Measurements from ENCODE around the gene CACNA1G. TPM values are rescaled to one million over a fixed set of nuclear protein-coding genes. Genes with fewer than 3 reads are reported as not detected.
A peak's percentile ranks its signal among the peaks of the same experiment; 100 is the strongest.

Gene CACNA1G
- total and polyA plus RNA-seq, 9 donors, result 1.0 to 39.1 (median 4.7) TPM

DNA sequence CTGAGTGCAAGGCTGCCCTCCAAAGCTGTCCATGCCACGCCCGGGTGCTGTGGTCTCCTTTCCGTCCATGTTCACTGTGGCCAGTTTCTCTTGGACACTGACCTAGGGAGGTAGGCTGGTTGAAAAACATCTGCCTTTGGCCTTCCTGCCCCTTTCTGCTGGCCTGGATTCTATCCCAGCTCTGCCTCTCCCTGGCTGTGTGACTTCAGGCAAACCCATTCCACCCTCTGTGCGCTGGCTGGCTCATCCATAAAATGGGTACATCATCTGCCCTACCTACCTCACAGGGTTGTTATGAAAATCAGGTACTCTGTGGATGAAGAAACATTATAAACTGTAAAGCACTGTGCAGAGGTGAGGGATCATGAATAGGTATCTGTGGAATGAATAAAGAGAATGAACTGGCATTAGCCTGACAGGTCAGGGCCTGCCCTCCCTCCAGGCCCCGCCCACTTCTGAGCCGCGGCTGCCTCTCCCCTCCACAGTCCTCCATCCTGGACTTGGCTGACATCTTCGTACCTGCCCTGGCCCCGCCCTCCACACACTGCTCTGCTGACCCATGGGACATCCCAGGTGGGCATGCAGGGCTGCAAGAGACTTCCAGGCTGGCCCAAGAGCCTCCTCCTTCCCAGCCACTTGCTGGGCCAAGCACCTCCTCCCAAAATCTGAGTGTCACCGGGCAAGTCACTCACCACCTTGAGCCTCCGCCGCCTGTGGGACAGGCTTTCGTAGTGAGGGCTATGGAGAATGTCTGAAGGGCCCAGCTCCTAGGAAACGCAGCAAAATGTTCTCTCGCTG is 20.6 kb upstream of the CACNA1G start:
- no peak overlapping the region for H3K27ac ChIP-seq

DNA sequence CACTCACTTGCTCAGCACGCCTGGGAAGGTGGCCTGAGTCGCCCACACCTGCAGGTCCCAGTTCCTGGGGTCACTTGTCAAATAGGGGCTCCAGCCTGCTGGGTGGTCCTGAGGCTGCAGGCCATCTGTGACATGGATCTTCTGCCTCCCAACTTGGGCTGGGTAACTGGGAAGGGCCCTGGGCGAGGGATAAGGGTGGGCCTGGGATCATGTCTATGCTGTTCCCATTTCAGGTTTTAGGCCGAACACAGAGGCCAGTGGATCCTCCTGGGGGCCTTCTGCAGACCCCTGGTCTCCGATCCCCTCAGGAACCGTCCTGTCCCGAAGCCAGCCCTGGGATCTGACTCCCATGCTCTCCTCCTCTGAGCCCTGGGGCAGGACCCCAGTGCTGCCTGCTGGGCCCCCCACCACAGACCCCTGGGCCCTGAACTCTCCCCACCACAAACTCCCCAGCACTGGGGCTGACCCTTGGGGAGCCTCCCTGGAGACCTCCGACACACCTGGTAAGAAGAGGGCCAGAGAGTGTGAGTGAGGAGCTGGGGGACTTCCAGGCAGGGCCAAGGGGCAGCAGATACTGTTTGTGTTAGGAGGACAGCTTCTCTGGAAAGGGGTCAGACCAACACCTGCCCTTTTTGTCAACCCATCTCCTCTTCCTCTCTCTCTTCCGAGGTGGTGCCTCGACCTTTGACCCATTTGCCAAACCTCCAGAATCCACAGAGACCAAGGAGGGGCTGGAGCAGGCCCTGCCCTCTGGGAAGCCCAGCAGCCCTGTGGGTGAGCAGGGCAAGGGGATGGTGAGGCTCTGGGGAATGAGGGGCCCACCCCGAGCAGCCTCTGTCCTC is 19.7 kb upstream of the CACNA1G start:
- 88 to 90% (median 89%) methylated on average over 11 of the region's 11 CpGs for WGBS, 3 donors
- Histone ChIP-seq H3K27me3 (no peaks in the 10 kb centered on the region), H3K4me3 (no peak overlapping the region), H3K9me3 (no peaks in the 10 kb centered on the region), H3K36me3 (no peaks in the 10 kb centered on the region), H3K4me1 (ENCODE audit: insufficient read depth) (peaks cover 6% of the 10 kb centered on the region), H3K27ac (peak overlapping the region; percentile 15 to 77)
- peak in 3 of 5 donors; percentile 22 to 47 (median 46) for DNase-seq
- intact Hi-C loops (cut with DNase I), result loop anchor here in 2 of 4 donors (5.0 to 10.0 kb wide), 3 partner anchors 33 to 294 kb away; partner anchors contain the start of genes MYCBPAP (in 1 of the 2) and WFIKKN2 (in 1 of the 2)
- no peak for TF ChIP-seq EP300 (IDR thresholded peaks at IDR 0.05)
- TF ChIP-seq POLR2A (IDR thresholded peaks at IDR 0.05), result no peak
- TF ChIP-seq, protein P1, sequence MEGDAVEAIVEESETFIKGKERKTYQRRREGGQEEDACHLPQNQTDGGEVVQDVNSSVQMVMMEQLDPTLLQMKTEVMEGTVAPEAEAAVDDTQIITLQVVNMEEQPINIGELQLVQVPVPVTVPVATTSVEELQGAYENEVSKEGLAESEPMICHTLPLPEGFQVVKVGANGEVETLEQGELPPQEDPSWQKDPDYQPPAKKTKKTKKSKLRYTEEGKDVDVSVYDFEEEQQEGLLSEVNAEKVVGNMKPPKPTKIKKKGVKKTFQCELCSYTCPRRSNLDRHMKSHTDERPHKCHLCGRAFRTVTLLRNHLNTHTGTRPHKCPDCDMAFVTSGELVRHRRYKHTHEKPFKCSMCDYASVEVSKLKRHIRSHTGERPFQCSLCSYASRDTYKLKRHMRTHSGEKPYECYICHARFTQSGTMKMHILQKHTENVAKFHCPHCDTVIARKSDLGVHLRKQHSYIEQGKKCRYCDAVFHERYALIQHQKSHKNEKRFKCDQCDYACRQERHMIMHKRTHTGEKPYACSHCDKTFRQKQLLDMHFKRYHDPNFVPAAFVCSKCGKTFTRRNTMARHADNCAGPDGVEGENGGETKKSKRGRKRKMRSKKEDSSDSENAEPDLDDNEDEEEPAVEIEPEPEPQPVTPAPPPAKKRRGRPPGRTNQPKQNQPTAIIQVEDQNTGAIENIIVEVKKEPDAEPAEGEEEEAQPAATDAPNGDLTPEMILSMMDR (IDR thresholded peaks at IDR 0.05), result no peak

More for the DNA sequence above, 20.6 kb upstream of the CACNA1G start:
- no peaks in the 10 kb centered on the region for H3K27me3 ChIP-seq
- no peak for TF ChIP-seq POLR2A (IDR thresholded peaks at IDR 0.05)
- TF ChIP-seq EP300 (IDR thresholded peaks at IDR 0.05), result no peak
- TF ChIP-seq, protein P1 (IDR thresholded peaks at IDR 0.05), result no peak
- H3K36me3 ChIP-seq, result no peaks in the 10 kb centered on the region
- WGBS, 3 donors, result 78 to 84% (median 79%) methylated on average over 15 of the region's 15 CpGs
- intact Hi-C loops (cut with DNase I), result loop anchor here (5.0 to 10.0 kb wide), 4 partner anchors 33 to 295 kb away; partner anchors contain the start of genes MYCBPAP (in 1 of the 4) and WFIKKN2 (in 1 of the 4)
- H3K9me3 ChIP-seq, result no peaks in the 10 kb centered on the region
- no peak overlapping the region for H3K4me3 ChIP-seq
- peaks cover 6% of the 10 kb centered on the region for H3K4me1 ChIP-seq (ENCODE audit: insufficient read depth)
- DNase-seq, result peak in 1 of 5 donors; percentile 50

- H3K9me3 ChIP-seq, result no peaks in the 10 kb centered on the region
- peaks cover 6% of the 10 kb centered on the region for H3K4me1 ChIP-seq (ENCODE audit: insufficient read depth)
- no peak for DNase-seq
- no peaks in the 10 kb centered on the region for H3K36me3 ChIP-seq
- H3K27ac ChIP-seq, result peak overlapping the region; percentile 15 to 77
- 65 to 71% (median 67%) methylated on average over 9 of the region's 9 CpGs for WGBS, 3 donors
- no peaks in the 10 kb centered on the region for H3K27me3 ChIP-seq
- TF ChIP-seq EP300 (IDR thresholded peaks at IDR 0.05) (no peak), POLR2A (IDR thresholded peaks at IDR 0.05) (no peak)
- TF ChIP-seq, protein P1 (IDR thresholded peaks at IDR 0.05), result no peak
- peak overlapping the region; percentile 52 for H3K4me3 ChIP-seq
- intact Hi-C loops (cut with DNase I), result loop anchor here in 2 of 4 donors (5.0 to 10.0 kb wide), 3 partner anchors 34 to 293 kb away; partner anchors contain the start of genes MYCBPAP (in 1 of the 2) and WFIKKN2 (in 1 of the 2)
These were observed 19.2 kb upstream of the CACNA1G start for GRCh38 chr17:50541402-50541715.
